NCI-H2171 (cell line): ENCODE results near the gene FUT7.
"Not testable (repeated sequence)": the region's sequence is repeated elsewhere in the genome, so short reads cannot be mapped to it uniquely, and the experiment has no call there.

Experiments
- DNase-seq: peaks from one replicate; lab custom pipeline; 2025; lab: John Stamatoyannopoulos, UW

FUT7 gene

DNA sequence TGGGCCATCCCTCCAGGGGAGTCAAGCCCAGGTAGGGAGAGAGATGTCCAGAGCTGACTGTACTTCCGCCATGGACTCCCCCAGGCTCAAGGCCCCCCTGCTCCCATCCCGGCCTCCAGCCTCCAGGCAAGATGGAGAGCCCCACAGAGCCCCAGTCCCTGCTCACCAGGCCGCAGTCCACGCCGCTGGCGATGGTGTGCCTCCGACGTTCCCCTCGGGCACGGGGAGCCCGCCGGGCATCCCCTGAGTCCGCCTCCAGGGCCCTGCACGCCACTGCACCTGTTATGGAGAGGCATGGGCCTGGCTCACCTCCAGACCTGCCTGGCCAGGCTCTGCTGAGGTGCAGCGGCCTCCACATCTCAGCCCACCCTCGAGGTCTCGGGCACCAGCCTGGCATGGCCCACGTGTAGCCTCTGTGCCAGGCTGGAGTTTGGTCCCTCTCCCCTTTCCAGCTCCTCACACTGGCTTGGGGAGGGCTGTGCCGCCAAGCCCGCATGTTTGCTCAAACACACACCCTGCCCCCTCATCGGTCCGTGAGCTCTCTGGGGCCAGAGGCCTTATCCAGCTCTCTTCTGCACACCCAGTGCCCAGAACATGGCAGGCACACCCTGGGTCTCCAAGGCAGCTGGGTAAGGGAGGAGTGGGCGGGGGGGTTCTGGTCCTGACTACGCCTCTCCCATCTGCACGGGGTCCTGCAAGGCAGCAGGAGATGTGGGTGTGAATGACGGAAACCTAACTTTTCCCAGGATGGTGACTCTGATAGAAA lies 34.4 kb upstream of the FUT7 start:
- DNase-seq, result no peak

DNA sequence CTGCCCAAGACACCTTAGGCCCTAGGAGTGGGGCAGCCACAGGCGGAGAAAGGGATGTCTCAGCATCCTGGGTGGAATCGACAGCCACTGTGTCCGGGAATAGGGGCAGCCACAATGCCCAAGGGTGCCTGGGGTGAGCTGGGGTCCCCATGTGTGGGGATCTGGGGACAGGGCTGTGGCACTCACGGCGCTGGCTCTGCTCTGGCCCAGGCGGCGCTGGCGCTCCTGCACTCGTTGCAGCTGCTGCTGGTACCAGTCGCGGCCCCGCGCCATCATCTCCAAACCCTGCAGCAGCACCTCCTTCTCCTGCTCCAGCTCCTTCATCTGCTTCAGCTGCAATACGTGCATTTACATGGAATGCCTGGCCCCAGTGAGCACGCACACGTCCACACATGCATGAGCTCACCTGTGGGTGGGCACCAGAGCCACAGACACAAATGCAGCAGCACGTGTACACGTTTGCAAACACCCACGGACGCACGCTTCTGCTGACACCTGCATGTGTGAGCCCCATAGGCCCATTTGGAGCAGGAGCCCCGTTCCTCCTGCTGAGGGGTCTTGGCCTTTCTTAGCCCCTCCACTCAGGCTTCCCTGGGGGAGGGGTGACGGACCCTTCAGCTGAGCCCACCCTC lies 33.6 kb upstream of the FUT7 start:
- no peak for DNase-seq

DNA sequence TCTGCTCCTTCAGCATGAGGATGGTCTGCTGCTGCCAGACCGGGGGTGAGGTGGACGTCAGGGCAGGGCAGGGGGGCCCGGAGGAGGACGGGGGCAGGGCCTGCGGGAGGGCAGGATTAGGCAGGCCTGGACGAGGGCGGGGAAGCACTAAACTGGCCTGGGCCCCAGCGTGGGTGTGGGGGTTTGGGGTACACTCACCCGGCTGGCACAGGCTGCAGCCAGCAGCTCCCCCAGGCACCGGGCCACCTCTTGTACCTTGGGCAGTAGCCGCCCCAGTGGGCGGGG lies 32.9 kb upstream of the FUT7 start:
- DNase-seq, result no peak

DNA sequence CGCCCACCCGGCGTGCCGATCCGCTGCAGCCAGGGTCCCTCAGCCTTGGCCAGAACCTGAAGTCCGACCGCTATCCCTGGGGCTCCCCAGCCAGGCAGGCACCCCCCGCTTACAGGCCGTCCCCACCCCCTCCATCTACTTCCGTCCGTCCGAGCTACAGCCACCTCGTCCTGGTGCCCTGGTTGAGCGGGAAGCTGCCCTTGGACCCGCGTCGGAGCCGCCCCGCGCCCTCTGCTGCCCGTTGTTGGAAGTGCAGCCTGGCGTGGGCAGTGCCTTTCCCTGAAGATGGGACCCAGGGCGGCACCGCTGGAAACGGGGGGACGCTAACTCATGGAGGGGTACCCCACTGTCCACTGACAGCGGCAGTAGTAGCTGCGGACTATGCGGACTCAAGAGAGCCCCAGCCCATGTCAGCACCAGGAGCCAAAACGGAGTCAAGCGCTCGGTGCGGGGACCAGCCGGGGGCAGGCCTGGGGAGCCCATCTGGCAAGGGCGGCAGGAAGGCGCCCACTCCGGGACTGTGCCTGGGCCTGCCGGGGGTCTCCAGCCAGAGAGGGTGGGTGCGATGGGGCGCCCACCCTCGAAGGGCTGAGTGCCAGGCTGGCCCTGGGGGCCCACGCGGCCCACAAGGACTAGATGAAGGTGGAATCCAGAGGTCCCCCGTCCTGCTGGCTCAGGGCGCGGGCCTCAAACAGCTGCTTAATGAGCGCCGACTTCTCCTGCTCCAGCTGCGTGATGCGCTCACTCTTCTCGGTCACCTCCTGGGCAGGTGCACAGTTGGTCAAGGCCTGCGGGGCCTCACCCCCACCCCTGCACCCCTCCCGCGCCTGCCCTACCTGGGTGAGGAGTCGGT lies 32.4 kb upstream of the FUT7 start:
- DNase-seq, result no peak

DNA sequence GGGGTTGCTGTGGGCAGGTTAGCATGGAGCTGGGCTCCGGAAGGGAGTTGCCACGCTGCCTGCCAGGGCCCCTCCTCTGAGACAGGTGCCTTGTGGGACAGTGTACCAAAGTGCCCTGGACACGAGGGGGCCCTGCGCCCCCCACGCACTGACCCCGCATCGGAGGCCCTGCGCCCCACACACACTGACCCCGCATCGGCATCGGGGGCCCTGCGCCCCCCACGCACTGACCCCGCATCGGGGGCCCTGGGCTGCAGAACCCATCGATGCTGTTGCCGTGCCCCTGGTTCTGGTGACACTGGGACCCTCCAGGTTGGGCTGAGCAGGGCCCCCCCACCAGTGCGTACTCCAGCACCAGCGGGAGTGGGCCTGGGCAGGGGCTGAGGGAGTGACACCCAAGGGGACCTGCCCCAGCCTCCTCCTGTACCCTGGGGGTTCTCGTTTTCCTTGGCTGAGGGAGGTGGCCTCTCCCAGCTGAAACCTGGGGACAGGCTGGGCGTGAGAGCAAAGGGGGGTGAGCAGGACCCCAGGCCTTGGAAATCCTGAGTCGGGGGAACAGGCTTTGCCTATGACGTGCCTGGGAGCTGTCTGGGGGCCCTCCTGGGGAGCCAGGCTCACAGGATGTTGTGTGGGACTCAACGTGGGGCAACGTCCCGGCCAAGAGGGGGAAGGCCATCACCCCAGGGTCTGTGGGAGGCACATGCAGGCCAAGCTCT lies 31.6 kb upstream of the FUT7 start:
- DNase-seq, result no peak

DNA sequence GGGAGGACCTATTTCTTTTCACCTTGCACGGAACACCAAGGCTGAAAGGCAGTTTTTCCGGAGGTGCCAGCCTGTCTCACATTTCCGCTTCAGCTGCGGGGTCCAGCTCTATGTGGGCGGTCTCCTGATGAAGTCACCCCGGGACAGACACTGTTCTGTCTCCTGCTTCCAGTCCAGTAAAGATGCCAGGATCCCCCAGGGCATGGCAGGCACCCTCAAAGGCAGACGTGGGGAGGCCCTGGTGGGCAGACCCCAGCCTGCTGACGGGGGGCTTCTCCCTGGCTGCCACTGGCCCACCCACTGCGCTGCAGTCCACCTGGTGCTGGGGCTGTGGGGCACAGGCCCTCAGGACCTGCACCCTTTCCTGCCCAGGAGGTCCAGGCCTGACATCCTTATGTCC lies 30.9 kb upstream of the FUT7 start:
- not testable (repeated sequence) for DNase-seq

DNA sequence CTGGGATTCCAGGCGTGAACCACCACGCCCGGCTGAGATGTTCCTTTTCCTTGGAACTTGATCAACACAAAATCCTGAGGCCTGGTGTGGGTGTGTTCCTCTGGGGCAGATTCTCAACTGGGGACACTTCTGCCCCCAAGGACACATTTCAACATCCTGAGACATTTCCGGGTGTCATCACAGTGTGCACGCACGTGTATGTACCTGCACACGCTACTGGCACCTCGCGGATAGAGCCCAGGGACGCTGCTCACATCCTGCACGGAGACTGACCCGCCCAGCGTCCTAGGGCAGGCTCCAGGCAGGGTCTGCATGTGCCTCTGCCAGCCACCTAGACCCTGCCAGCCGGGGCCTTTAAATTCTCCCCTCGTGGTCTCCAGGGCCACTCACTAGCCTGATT lies 30.5 kb upstream of the FUT7 start:
- no peak for DNase-seq

DNA sequence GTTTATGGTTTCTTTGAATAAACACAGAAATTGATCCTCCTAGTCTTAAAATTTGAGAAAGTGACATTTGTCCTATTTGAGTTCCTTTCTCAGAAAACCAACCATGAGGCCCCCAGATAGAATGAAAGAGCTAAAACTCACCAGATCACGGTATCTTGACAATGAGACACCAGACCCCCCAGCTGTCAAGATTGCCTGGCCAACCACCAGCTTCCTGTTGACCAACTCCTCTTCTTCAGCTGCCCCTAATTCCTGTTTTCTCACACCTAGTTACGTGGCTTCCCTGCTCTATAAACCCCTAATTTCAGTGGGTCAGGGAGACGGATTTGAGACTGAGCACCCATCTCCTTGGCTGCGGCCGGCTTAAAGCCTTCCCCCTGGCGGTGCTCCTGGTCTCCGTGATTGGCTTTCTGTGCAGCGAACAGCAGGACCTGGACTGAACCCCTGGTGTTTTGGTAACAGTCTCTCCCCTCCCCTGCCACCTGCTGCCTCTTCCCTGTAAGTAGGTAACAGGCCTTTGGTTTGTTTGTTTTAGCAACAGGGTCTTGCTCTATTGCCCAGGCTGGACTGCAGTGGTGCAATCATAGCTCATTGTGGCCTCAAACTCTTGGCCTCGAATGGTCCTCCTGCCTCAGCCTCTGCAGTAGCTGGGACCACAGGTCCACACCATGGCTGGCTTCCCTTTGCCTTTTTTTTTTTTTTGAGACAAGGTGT lies 26.8 kb upstream of the FUT7 start:
- peak; percentile 82 for DNase-seq

DNA sequence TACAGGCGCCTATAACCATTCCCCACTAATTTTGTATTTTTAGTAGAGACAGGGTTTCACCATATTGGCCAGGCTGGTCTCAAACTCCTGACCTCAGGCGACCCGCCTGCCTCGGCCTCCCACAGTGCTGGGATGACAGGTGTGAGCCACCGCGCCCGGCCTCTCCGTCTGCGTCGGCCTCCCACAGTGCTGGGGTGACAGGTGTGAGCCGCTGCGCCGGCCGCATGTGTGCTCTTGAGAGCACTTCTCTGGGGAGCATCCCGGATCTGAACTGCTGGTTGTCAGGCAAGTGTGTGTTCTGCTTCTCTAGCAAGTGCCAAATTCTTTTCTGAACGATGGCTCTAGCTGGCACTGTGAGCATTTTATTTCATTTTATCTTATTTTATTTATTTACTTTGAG lies 25.7 kb upstream of the FUT7 start:
- peak; percentile 90 for DNase-seq

DNA sequence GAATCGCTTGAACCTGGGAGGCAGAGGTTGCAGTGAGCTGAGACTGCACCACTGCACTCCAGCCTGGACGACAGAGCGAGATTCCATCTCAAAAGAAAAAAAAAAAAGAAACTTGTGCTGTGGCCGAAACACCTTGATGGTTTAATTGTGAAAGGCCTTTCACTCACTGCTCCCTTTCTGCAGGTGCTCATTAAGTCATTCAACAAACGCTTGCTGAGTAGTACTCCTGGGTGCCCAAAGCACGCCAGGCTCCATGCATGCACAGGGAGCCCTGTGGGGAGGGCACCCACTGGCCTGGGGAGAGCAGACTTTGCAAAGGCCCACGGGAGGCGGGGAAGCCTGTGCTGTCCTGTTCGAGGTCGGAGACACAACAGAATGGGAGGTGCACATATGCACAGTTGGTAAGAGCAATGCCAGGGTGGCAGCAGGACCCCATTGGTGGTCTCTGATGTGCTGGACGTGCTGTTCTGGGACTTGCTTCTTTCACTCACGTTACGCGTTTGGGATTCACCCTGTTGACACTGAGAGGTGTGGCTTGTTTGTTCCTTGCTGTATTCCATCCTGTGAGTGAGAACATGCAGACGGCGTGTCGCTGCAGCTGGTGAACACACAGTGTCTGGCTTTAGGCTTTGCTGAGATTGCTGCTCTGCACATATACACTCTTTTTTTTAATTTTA lies 25.0 kb upstream of the FUT7 start:
- DNase-seq, result peak; percentile 58

DNA sequence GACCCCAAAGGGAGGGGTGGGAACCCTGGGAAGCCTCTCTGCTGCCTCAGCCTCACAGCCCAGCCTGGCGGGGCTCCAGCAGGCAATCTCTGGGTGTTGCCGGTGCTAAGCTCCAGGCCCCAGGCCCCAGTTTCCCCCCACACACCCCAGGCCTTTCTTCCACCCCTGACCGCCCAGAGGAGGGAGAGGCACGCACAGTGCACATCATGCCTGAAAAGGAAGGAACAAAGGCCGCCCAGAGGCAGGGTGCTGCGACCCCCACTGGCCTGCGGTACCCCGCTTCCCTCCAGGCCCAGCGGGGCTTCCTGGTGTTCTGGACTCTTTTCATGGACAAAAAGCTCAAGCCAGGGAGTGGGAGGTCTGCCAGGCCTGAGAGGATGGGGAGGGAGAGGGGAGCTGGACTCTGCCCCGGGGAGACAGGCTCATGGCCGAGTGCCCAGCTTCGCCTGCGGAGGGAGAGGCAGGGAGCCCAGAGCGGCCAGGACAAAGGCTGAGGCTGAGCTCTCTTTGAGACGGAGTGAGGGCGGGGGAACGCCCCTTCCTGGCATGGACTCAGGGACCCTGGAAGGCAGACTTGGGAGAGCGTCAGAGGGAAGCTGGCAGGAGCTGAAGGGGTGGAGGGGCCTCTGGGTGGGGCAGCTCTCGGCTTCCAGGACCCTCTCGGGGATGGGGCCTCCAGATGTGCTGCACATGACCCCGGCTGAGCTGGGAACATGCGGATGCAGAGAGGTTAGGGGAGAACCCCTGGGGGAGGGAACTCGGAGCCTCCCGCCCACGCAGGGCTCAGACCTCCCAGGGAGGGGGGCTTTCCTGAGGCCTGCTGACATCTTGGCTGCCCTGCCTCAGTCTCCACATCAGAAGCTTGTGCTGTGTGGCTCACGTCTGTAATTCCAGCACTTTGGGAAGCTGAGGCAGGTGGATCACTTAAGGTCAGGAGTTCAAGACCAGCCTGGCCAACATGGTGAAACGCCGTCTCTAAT lies 23.8 kb upstream of the FUT7 start:
- no peak for DNase-seq

DNA sequence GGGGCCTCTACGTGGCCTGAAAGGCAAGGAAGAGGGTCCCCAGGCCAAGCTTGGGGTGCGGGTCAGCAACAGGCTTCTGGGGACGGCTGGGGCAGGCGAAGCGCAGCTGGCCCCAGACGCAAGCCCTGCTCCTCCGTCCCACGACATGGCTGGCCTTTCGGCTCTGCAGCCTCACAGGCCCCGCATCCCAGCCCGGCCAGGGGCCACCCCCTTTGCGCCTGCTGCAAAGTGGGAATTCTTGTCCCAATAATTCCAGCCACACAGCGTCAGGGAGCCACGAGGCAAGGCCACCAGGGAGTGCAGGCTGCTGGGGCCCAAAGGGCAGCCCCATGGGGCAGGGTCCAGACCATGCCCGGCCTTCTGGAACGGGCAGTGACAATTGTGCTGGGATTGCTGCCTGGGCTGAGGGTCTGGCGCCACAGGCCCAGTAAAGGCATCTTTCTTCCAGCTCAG lies 23.1 kb upstream of the FUT7 start:
- DNase-seq, result no peak

DNA sequence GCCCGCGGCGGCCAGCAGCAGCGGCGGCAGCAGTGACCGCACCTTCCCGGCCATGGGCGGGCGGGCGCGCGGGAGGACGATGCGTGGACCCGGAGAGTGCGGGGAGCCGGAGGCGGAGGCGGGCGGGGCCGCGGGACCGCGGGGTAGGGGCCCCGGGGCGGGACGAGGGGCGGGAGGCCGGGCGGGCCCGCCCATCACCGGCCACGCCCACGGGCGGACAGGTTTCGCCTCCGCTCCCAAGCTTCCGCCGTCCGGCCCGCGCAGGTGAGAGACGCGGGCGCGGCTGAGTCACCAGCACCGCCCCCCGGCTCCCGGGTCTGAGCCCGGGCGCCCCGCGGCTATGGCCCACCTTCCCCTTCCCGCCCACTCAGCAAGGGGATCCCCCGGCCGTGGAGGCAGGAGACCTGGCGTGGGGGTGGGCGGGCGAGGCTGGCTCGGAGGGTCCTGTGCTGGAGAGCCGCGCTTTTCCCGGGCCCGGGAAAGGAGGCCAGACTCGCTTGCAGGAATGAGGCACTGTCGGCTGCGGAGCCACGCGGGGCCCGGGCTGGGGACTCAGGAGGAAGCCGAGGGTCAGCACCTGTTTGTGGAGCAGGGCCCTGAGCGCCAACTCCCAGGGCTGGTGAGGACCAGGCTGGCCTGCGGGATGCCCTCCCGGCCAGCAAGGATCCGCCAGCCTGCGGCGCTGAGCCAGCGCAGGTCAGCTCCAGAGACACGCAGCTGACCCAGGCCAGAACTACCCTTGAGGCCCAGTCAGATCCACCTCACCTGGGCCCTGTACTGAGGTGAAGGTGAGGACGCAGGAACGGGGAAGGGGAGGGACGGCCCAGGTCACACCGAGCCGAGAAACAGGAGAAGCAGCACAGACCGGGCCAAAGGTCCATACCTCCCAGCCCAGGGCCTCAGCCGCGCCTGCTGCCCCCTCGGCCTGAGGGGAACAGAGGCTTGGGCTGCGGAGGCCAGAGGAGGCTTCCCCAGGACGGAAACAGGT lies 22.4 kb upstream of the FUT7 start, which contains the start of gene ENTPD2:
ENTPD2 (minus strand) TSS at position 118 of the 988 bp plus-strand sequence; CDS start at position 54, 64 bp downstream.
- DNase-seq, result peak; percentile 65

DNA sequence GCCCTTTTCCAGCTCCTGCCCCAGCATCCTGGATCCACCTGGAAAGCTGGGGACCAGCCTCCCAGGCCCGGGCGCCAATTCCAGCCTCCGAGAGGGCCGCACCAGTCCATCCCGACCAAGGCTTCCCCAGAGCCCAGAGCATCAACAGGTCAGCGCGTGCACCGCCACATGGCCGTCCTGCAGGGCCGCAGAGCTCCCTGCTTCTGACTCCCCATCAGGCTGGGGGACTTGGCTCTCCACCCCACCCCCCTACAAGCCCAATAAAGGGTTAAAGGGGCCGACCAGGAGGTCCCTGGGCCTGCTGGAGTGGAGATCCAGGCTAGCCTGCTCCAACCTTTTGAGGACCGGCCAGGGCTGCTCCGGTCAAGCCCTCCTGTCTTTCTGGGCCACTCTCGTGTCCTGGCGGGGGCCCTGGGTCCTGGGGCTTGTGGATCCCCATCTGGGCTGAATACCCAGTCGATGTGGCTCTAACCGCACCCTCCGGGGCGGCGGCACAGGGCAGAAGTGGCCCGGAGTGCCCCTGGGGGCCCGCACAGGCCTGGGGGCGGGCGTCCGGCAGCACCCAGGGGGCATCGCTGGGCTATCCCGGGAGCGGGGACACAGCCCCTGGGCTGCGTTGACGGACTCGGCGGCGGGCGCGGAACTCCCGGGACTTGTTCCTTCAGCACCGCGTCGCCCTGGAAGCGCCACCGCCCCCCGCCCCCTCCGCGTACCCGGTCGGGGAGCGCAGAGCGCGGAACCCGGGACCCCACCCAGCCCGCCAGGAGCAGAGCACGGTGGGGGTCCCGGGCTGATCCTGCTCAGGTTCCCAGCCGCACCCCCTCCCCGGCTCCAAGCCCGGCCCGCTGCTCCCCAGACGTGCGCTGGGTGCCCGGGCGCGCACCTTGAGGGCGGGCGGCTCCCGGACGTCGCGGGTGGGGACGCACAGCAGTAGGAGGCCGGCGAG lies 21.4 kb upstream of the FUT7 start:
- no peak for DNase-seq

DNA sequence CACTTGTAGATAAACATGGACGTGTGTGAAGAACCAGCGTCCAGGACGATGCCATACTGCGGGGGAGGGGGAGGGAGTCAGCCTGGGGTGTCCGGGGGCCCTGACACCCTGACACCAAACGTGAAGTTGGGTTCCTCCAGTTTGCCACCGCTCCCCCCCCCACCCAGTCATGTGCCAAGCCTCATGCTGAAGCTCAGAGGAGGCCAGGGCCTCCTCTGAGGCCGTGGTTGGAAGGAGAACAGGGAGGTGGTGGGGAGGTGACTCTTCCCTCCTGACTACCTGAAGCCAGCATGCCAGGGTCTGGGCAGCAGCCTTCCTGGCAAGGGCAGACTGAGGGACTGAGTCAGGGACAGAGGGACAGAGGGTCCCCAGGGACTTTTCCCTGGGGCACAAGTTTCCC lies 20.4 kb upstream of the FUT7 start:
- no peak for DNase-seq

DNA sequence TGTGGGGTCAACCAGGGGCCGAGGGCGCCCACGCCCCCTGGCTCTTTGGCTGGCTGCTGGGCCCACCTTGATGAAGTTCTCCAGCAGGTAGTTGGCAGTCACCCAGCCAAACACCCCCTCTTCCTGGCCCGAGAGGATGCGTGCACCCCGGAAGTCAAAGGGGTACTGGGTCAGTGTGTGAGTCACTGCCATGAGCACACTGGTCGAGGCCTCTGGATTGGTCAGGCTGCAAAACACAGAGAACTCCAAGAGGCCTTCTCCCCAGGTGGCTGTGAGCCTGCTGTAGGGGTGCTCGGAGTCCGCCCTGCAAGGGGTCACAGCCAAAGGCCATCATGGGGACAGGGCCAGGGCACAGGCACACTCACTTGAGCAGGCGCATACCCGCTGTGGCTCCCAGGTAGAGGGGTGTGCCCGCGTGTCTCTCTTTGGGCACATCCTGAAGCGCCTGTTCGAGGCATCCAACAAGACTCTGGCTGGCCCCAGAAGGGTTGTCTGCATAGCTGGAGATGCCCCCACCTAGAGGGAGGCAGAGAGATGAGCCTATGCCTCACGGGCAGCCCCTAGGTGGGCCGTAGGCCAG lies 19.3 kb upstream of the FUT7 start:
- no peak for DNase-seq

DNA sequence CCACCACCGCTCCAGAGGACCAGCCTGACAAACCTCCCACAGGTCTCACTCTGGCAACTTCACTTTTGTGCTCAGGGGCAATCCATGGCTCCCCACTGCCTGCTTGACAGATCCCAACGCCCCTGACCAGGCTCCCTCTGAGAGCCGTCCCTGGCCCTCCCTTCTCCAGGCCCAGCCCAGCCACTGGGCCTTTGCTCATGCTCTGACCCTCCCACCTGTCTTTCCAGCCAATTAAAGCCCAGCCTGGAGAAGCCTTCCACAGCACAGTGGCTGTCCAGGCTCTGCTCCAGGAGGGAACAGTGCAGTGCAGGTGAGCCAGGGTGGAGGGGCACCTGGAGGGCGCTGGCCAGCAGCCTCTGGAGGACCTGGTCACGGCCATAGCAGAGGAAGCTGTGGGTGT lies 18.7 kb upstream of the FUT7 start:
- no peak for DNase-seq
